Measurements from ENCODE around the gene GPR146.
A peak's percentile ranks its signal among the peaks of the same experiment; 100 is the strongest.

The GPR146 gene

GRCh38 chr7:1085910-1086421 is 41.6 kb downstream of the GPR146 start:
- H3K4me3 ChIP-seq (ENCODE audit: low read length): no peak overlapping the region
- peak; percentile 62 for DNase-seq (ENCODE audit: low read depth)
- TF ChIP-seq CTCF (conservative IDR thresholded peaks at IDR 0.05; ENCODE audit: low read depth, low read length): no peak

- peak overlapping the region; percentile 52 for H3K4me3 ChIP-seq (ENCODE audit: low read length)
- DNase-seq (ENCODE audit: low read depth): no peak
- TF ChIP-seq CTCF (conservative IDR thresholded peaks at IDR 0.05; ENCODE audit: low read depth, low read length): peak; percentile 76
Observed at GRCh38 chr7:1086588-1087464, 42.5 kb downstream of the GPR146 start.

DNA sequence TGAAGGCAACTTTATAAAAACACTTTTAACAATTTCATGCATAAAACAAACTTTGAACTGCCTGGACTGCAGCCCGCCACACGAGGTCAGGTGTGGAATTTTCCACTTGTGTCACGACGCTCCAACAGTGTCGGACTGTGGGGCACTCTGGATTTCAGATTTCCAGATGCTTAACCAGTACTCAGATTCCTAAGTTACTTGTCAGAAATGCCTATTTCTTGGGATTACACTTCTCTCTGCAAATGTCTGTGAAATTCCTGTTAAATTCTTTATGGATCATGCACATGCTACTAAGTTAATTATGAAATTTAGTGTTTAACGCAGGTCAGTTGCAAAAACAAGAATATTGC is 43.1 kb downstream of the GPR146 start:
- peak overlapping the region; percentile 52 for H3K4me3 ChIP-seq (ENCODE audit: low read length)
- TF ChIP-seq CTCF (conservative IDR thresholded peaks at IDR 0.05; ENCODE audit: low read depth, low read length): no peak
- DNase-seq (ENCODE audit: low read depth): no peak

DNA sequence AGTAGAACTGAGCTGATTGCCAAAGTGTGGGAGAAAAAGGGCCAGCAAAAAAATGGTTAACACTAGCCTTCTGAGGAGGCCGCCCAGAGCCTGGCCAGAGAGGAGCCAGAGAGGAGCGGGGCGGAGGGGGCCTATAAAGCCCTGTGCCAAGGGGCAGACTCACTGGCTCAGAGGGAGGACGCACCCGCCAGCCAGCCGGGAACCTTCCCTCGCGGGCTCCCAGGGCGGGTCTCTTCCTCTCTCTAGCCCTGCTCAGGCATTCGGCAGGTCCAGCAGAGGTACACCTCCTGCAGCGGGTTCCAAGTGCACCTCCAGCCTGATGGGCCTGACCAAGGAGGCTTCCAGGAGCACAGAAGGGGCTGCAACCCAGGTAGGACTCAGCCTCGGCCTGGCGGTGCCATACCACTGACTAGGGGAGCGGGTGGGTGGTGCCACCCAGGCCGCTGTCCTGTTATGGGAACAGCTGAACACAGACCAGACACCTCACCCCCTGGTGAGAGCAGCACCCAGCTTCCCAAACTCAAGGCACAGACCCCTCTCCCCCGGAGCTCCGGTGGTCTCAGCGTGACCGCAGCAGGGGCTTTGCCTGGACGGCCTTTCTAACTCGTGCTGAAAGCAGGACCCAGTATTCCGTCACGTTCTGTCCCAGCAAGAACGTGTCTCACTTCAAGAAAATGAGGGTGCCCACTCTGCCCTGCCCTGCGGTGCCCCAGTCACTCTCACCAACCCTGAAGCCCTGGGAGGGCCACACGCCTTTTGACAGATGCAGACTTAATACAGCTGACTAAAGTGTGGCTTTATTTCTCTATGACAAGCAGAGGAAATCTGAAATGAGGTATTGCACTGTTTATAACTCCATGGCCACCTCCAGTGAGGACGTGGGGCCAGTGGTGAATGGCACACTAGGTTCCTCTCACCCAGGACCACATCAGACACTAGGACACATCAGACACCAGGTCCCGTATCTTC is 43.9 kb downstream of the GPR146 start, which contains the start of gene GPER1:
Gene GPER1 (plus strand): TSS at position 162 of the 969 bp plus-strand sequence. CDS start 3,616 bp downstream, outside the sequence.
- H3K4me3 ChIP-seq (ENCODE audit: low read length): peak within 1 kb of the TSS; percentile 52
- no peak for TF ChIP-seq CTCF (conservative IDR thresholded peaks at IDR 0.05; ENCODE audit: low read depth, low read length)
- no peak for DNase-seq (ENCODE audit: low read depth)

DNA sequence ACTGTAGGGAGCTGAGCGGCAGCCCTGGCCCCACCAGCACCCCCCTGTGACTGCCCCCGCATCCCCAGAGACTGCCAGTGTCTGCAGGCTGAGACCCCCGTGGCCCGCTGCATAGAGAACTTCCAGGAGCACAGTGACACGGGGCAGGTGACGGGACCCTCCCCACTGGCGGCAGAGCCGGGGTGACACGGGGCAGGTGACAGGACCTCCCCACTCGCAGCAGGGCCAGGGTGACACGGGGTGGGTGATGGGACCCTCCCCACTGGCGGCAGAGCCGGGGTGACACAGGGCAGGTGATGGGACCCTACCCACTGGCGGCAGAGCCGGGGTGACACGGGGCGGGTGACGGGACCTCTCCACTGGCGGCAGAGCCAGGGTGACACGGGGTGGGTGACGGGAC is 45.9 kb downstream of the GPR146 start:
- TF ChIP-seq CTCF (conservative IDR thresholded peaks at IDR 0.05; ENCODE audit: low read depth, low read length): no peak
- H3K4me3 ChIP-seq (ENCODE audit: low read length): no peak overlapping the region
- DNase-seq (ENCODE audit: low read depth): no peak

DNA sequence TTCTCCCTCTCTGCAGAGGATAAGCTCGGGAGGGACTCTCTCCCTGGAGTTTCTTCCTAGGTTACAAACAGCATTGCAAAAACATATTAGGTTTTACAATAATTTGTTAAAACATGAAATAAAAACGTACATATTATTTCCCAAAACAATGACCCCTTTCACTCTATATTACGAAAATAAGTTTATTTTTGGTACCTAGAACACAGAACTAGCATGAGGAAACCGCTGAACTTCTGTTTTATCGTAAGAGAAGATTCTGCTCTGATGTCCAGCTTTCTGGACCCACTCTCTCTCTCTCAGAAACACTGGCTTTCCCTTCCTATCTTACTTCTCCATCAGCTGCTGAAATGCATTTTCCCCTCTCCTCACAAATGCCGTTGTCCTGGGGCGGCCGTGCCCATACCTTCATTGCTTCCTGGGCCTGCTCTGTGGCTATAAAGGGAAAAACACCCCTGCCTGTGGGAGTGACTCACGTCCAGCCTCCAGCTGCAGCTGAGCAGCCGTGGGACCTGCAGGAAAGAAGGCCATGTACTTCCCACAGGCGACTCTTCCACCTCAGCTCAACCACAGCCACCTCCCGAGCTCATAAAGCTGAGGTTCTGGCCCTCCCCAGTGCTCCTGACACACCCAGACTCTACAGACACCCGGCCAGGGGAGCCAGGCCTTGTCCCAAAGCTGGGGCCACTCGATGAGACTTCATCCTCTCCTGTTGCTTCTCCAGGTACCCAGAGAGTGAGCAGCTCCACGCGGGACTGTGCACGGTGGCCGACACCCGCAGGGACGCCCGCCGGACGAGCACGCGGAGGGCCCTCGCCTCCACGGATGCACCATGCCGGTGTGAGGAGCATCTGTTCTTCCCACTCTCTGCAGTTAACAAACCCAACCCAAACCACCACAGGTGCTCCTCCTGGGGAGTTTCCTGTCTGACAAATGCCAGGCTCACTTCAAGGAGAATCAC is 46.6 kb downstream of the GPR146 start:
- TF ChIP-seq CTCF (conservative IDR thresholded peaks at IDR 0.05; ENCODE audit: low read depth, low read length): no peak
- no peak overlapping the region for H3K4me3 ChIP-seq (ENCODE audit: low read length)
- no peak for DNase-seq (ENCODE audit: low read depth)

All from retinal pigment epithelial cell (primary cell).